GM23248 (cell line): ENCODE results near the gene ZNF644. TPM values are rescaled to one million over a fixed set of nuclear protein-coding genes. Genes with fewer than 3 reads are reported as not detected.

Source experiments
- DNase-seq: peaks from one replicate; pipeline ENCODE4 v3.0.0-alpha.2; 2015
- H2AFZ ChIP-seq: fragments of 200-600 bp; sonication (generic); 2 replicates; pipeline ENCODE4 v1.6.1; 2016; ENCODE audit warnings: antibody characterized with exemption
- H3F3A ChIP-seq: fragments of 200-600 bp; sonication (generic); 2 replicates; pipeline ENCODE4 v1.6.1; 2016; ENCODE audit warnings: mild to moderate bottlenecking, antibody characterized with exemption, mixed run types; ENCODE audit not compliant: insufficient read depth
- H3K27ac ChIP-seq: fragments of 200-600 bp; sonication (generic); 2 replicates; pipeline ENCODE4 v1.5.1; 2016; ENCODE audit warnings: mild to moderate bottlenecking
- H3K27me3 ChIP-seq: fragments of 200-600 bp; sonication (generic); replicated peaks from 2 replicates; pipeline ENCODE4 v1.6.1; 2016; ENCODE audit warnings: mild to moderate bottlenecking; ENCODE audit not compliant: insufficient read depth
- H3K36me3 ChIP-seq: fragments of 200-600 bp; sonication (generic); 2 replicates; pipeline ENCODE4 v1.6.1; 2016; ENCODE audit warnings: low read depth, mild to moderate bottlenecking
- H3K4me1 ChIP-seq: fragments of 200-600 bp; sonication (generic); 2 replicates; pipeline ENCODE4 v1.6.1; 2016; ENCODE audit warnings: mild to moderate bottlenecking; ENCODE audit not compliant: insufficient read depth
- H3K4me2 ChIP-seq: fragments of 200-600 bp; sonication (generic); one replicate; pipeline ENCODE4 v1.6.1; 2016; ENCODE audit warnings: mild to moderate bottlenecking; ENCODE audit not compliant: unreplicated experiment
- H3K4me3 ChIP-seq: fragments of 200-600 bp; sonication (generic); 2 replicates; pipeline ENCODE4 v1.5.1; 2016; ENCODE audit warnings: mild to moderate bottlenecking
- H3K79me2 ChIP-seq: fragments of 200-600 bp; sonication (generic); 2 replicates; pipeline ENCODE4 v1.6.1; 2016; ENCODE audit warnings: mild to moderate bottlenecking; ENCODE audit not compliant: insufficient read depth
- H3K9ac ChIP-seq: fragments of 200-600 bp; sonication (generic); 2 replicates; pipeline ENCODE4 v1.6.1; 2016; ENCODE audit warnings: mild to moderate bottlenecking
- H3K9me2 ChIP-seq: fragments of 200-600 bp; sonication (generic); 2 replicates; pipeline ENCODE4 v1.6.1; 2016; ENCODE audit warnings: mixed run types, mild to moderate bottlenecking, moderate library complexity; ENCODE audit not compliant: insufficient read depth
- H3K9me3 ChIP-seq: fragments of 200-600 bp; sonication (generic); one replicate; pipeline ENCODE4 v1.6.1; 2017; ENCODE audit warnings: low read depth
- H4K20me1 ChIP-seq: fragments of 200-600 bp; sonication (generic); 2 replicates; pipeline ENCODE4 v1.6.0; 2016; ENCODE audit not compliant: insufficient read depth
- EZH2 ChIP-seq: fragments of 200-600 bp; sonication (generic); IDR thresholded peaks from 2 replicates; pipeline ENCODE4 v1.6.1; 2018; ENCODE audit warnings: antibody characterized with exemption, mild to moderate bottlenecking; ENCODE audit not compliant: insufficient read depth, poor library complexity, severe bottlenecking
- EZH2phosphoT487 ChIP-seq: fragments of 200-600 bp; sonication (generic); IDR thresholded peaks from 2 replicates; pipeline ENCODE4 v1.6.1; 2018; ENCODE audit warnings: antibody characterized with exemption, moderate library complexity, mild to moderate bottlenecking, low read depth; ENCODE audit not compliant: insufficient read depth
- WGBS, 2 experiments: methylation state at CpG; one replicate each; pipeline ENCODE4 v1.1.6; 2015 to 2017; ENCODE audit warnings: low lambda C conversion rate in 2 of 2, low coverage in 1 of 2; ENCODE audit errors: missing lambda C conversion rate in 2 of 2; 5-methylcytosine and 5-hydroxymethylcytosine counted together
- in situ Hi-C: fragments of 300-500 bp; cut with MboI; formaldehyde crosslinking; loops from 2 replicates; pipeline ENCODE4 v1.15.0; 2020
- polyA plus RNA-seq: library from polyadenylated mRNA; unstranded; fragments of >200 nt; fragmentation: Nextera tagmentation; extraction: Ambion mirVana; gene quantifications from 2 replicates; pipeline ENCODE4 v1.2.1, GENCODE V29; 2016
- total RNA-seq: library from RNA; depleted of rRNA; stranded (reverse); fragments of >200 nt; shearing (Covaris generic); gene quantifications from 2 replicates; pipeline ENCODE4 v1.2.3, GENCODE V29; 2014

The ZNF644 gene
- total and polyA plus RNA-seq, 2 experiments from 2014 or later = 34.1 to 35.9 TPM

DNA sequence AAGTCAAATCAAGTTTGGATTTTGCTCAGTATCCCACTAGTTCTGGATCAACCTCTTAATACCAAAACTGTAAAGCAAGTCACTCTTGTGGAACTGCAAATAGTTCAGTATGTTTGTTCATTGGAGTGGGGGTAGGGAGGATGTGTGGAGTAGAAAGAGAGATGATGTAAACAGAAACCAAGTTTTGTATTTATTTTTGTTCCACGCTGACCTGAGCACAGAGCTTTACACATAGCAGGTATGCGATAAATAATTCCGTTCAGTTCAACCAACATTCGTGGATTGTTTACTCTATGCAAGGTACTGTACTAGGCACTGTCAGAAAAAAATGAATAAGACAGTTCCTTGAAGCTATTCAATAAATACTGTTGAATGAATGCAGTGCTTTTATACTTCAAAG is 4.5 kb upstream of the ZNF644 start:
- H3K9me2 ChIP-seq = no peaks in the 10 kb centered on the region
- H3K36me3 ChIP-seq = no peaks in the 10 kb centered on the region
- H3K9ac ChIP-seq = no peak overlapping the region
- no peak overlapping the region for H3K27ac ChIP-seq
- DNase-seq = no peak
- no peaks in the 10 kb centered on the region for H4K20me1 ChIP-seq
- in situ Hi-C loops = no loop called here
- TF ChIP-seq EZH2 (no peak), EZH2phosphoT487 (no peak)
- no peak overlapping the region for H2AFZ ChIP-seq
- H3K79me2 ChIP-seq = 0 out of 2 replicates have a peak, but pooled peaks cover 4% of the 10 kb centered on the region
- H3K9me3 ChIP-seq = no peaks in the 10 kb centered on the region
- H3K4me1 ChIP-seq = peaks cover 8% of the 10 kb centered on the region; the same call in 1 of the 2 replicates
- no peaks in the 10 kb centered on the region for H3K27me3 ChIP-seq
- WGBS, 2 experiments = 76% methylated on average over 4 of the region's 4 CpGs
- H3K4me2 ChIP-seq = no peak overlapping the region
- H3F3A ChIP-seq = peaks cover 12% of the 10 kb centered on the region
- no peak overlapping the region for H3K4me3 ChIP-seq

DNA sequence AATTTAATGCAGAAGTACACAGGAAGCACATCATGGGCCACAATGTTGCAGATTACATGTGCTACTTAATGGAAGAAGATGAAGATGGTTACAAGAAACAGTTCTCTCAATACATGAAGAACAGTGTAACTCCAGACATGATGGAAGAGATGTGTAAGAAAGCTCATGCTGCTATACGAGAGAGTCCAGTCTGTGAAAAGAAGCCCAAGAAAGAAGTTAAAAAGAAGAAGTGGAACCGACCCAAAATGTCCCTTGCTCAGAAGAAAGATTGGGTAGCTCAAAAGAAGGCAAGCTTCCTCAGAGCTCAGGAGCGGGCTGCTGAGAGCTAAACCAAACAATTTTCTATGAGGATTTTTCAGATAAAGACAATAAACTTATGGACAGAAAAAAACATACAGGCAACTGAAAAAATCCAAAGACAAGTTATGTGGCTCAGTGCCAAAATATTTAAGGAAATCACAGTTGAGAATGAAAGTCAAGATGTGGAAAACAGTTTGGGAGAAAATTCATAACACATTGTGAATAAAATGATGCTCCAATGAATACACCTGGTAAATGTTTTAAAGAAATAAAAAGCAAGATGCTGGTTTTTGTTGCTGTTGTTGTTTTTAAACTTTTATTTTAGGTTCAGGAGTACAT is 2.8 kb upstream of the ZNF644 start:
- H3K9me2 ChIP-seq = no peaks in the 10 kb centered on the region
- no peak for DNase-seq
- WGBS, 2 experiments = 80 to 81% methylated on average over 3 of the region's 3 CpGs
- H3K9me3 ChIP-seq = no peaks in the 10 kb centered on the region
- H3K27ac ChIP-seq = no peak overlapping the region
- peaks cover 16% of the 10 kb centered on the region for H3F3A ChIP-seq
- no peak overlapping the region for H3K9ac ChIP-seq
- TF ChIP-seq EZH2phosphoT487 = no peak
- TF ChIP-seq EZH2 = no peak
- no peak overlapping the region for H2AFZ ChIP-seq
- no peak overlapping the region for H3K4me3 ChIP-seq
- H3K27me3 ChIP-seq = no peaks in the 10 kb centered on the region
- peaks cover 20% of the 10 kb centered on the region for H3K79me2 ChIP-seq
- in situ Hi-C loops = no loop called here
- no peaks in the 10 kb centered on the region for H4K20me1 ChIP-seq
- H3K36me3 ChIP-seq = no peaks in the 10 kb centered on the region; the same call in 1 of the 2 replicates
- H3K4me2 ChIP-seq = no peak overlapping the region
- peaks cover 17% of the 10 kb centered on the region for H3K4me1 ChIP-seq

DNA sequence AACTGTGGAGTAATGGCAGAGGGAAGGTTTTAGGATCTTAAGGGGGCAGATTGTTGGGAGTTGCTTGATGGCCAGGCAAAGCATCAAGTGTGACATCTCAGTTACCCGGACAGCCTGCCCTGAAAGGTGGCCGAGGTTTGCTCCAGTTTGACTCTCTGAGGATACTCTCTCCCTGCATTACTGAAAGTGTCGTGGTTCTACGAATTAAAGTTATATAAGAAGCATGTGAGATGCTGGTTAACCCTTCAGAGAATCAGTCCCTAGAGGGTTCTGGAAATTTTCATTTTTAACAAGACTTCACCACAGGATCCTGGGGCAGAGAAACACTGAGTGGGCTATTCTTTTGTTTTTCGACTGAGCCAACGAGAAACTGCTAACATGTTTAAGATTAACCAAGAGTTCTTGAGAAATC is 689 bp upstream of the ZNF644 start:
- Histone ChIP-seq H3K9me2 (no peaks in the 10 kb centered on the region), H3F3A (peaks cover 16% of the 10 kb centered on the region), H3K9me3 (no peaks in the 10 kb centered on the region), H2AFZ (peak overlapping the region; percentile 98), H3K79me2 (peaks cover 41% of the 10 kb centered on the region), H3K36me3 (no peaks in the 10 kb centered on the region; the same call in 1 of the 2 replicates), H3K4me2 (peak overlapping the region; percentile 86), H3K9ac (peak overlapping the region; percentile 97), H3K27me3 (no peaks in the 10 kb centered on the region), H4K20me1 (peaks cover 10% of the 10 kb centered on the region; the same call in 1 of the 2 replicates), H3K4me1 (peaks cover 31% of the 10 kb centered on the region), H3K27ac (peak overlapping the region; percentile 97), H3K4me3 (peak overlapping the region; percentile 87)
- 5 to 7% methylated on average over 6 of the region's 6 CpGs for WGBS, 2 experiments
- TF ChIP-seq EZH2phosphoT487 (no peak), EZH2 (no peak)
- no peak for DNase-seq
- in situ Hi-C loops = no loop called here

DNA sequence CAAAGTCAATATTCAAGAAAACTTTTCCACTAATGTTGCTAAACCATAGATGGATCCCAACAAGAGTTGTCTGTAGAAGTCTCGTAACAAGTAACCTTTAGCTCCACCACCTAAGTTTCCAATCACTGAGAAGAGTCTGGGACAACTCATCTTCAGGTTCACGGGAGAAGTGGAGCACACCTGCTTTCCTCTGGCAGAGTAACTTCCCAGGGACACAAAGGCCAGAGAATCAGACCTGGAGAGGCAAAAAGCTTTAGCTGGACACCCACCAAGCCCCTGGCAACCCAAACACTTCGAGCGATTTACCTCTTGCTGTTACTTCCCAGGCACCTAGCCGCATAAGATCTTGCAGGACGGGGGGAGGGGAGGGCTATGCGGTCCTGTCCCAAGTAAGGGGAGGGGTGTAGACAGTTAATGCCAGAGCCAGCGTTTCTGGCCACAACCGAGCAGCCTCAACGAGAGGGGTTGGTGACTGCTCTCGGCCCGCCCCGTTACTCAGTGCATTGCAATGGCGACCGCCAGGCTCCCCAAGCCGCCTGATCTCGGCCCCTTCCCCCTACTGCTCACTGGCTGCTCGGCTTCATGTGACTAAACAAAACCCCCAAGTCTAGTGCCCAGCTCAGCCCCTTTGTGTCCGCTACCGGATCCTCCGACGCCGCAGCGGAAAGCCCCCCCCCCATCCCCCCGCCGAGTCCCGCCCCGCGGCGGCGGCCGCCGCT is 709 bp downstream of the ZNF644 start:
- Histone ChIP-seq H3K4me1 (peaks cover 34% of the 10 kb centered on the region), H3K9me3 (no peaks in the 10 kb centered on the region)
- no peak for TF ChIP-seq EZH2

More for the DNA sequence above, 709 bp downstream of the ZNF644 start:
- peaks cover 11% of the 10 kb centered on the region; the same call in 1 of the 2 replicates for H4K20me1 ChIP-seq
- DNase-seq = peak; percentile 91
- peak overlapping the region; percentile 87 for H3K4me3 ChIP-seq
- peaks cover 19% of the 10 kb centered on the region for H3F3A ChIP-seq
- in situ Hi-C loops = no loop called here
- no peaks in the 10 kb centered on the region; the same call in 1 of the 2 replicates for H3K36me3 ChIP-seq
- peak overlapping the region; percentile 97 for H3K4me2 ChIP-seq
- H3K27ac ChIP-seq = peak overlapping the region; percentile 97
- 1% methylated on average over 11 to 32 of the region's 33 CpGs for WGBS, 2 experiments
- H3K9me2 ChIP-seq = no peaks in the 10 kb centered on the region
- peak overlapping the region; percentile 97 for H3K9ac ChIP-seq
- no peaks in the 10 kb centered on the region for H3K27me3 ChIP-seq
- H2AFZ ChIP-seq = 0 out of 2 replicates have a peak overlapping the region, but pooled peaks have one; percentile 1
- peaks cover 55% of the 10 kb centered on the region for H3K79me2 ChIP-seq
